Mesothelial cell of epicardium (in vitro differentiated cells): ENCODE measurements around the gene PPP1R3F. TPM values are rescaled to one million over a fixed set of nuclear protein-coding genes. Genes with fewer than 3 reads are reported as not detected.
"Not testable (repeated sequence)": the region's sequence is repeated elsewhere in the genome, so short reads cannot be mapped to it uniquely, and the experiment has no call there.

Source experiments
- DNase-seq, 2 experiments: peaks; one replicate each; pipeline ENCODE4 v3.0.0; 2021; ENCODE audit warnings: low spot score in 2 of 2; ENCODE audit not compliant: unreplicated experiment in 2 of 2
- H3K27ac Mint-ChIP-seq: 2 replicates; pipeline ENCODE4 v1.8.0; 2021; ENCODE audit warnings: mixed read lengths
- H3K27me3 Mint-ChIP-seq: 2 replicates; pipeline ENCODE4 v1.8.0; 2021; ENCODE audit warnings: low read depth, mixed read lengths
- H3K36me3 Mint-ChIP-seq: 2 replicates; pipeline ENCODE4 v1.8.0; 2021; ENCODE audit warnings: mixed read lengths
- H3K4me1 Mint-ChIP-seq: 2 replicates; pipeline ENCODE4 v1.8.0; 2021; ENCODE audit warnings: mixed read lengths
- H3K4me3 Mint-ChIP-seq: 2 replicates; pipeline ENCODE4 v1.8.0; 2021; ENCODE audit warnings: mild to moderate bottlenecking, moderate library complexity, mixed read lengths
- H3K9me3 Mint-ChIP-seq: 2 replicates; pipeline ENCODE4 v1.8.0; 2021; ENCODE audit warnings: mixed read lengths
- CTCF ChIP-seq: fragments of 200-600 bp; sonication (generic); IDR thresholded peaks from one replicate; pipeline ENCODE4 v1.5.0; 2021; ENCODE audit warnings: antibody characterized with exemption; ENCODE audit not compliant: unreplicated experiment
- total RNA-seq: library from RNA; stranded (reverse); gene quantifications from 3 replicates; pipeline ENCODE4 v1.2.1, GENCODE V29; 2021

PPP1R3F gene
- total RNA-seq, 1 donor from 2014 or later, result 8.9 TPM

- DNase-seq, result peak in 1 of 2 experiments; percentile 73
- Mint-ChIP-seq H3K4me3 (no peak overlapping the region), H3K9me3 (peaks cover 11% of the 10 kb centered on the region)
Measured at GRCh38 chrX:49291615-49292337, 22.2 kb downstream of the PPP1R3F start.

GRCh38 chrX:49292400-49293362, 23.1 kb downstream of the PPP1R3F start:
- no peak for TF ChIP-seq CTCF
- Mint-ChIP-seq H3K27me3 (peaks cover 2% of the 10 kb centered on the region), H3K4me1 (peaks cover 3% of the 10 kb centered on the region), H3K27ac (no peak overlapping the region), H3K36me3 (peaks cover 2% of the 10 kb centered on the region), H3K9me3 (peaks cover 14% of the 10 kb centered on the region), H3K4me3 (no peak overlapping the region)
- DNase-seq, result no peak

More at GRCh38 chrX:49291615-49292337, 22.2 kb downstream of the PPP1R3F start:
- Mint-ChIP-seq H3K36me3 (peaks cover 2% of the 10 kb centered on the region), H3K27me3 (peaks cover 2% of the 10 kb centered on the region), H3K27ac (no peak overlapping the region), H3K4me1 (peaks cover 3% of the 10 kb centered on the region)
- peak; percentile 66 for TF ChIP-seq CTCF

GRCh38 chrX:49299293-49299692, 29.7 kb downstream of the PPP1R3F start:
- H3K4me3 Mint-ChIP-seq, H3K27ac Mint-ChIP-seq, H3K27me3 Mint-ChIP-seq, H3K36me3 Mint-ChIP-seq, DNase-seq, H3K4me1 Mint-ChIP-seq: not testable (repeated sequence)
- peaks cover 18% of the 10 kb centered on the region for H3K9me3 Mint-ChIP-seq

- no peak for DNase-seq
- peaks cover under 1% of the 10 kb centered on the region for H3K4me1 Mint-ChIP-seq
- no peaks in the 10 kb centered on the region for H3K27me3 Mint-ChIP-seq
- no peak overlapping the region for H3K27ac Mint-ChIP-seq
- no peaks in the 10 kb centered on the region for H3K36me3 Mint-ChIP-seq
- no peak for TF ChIP-seq CTCF
- no peak overlapping the region for H3K4me3 Mint-ChIP-seq
- peaks cover 18% of the 10 kb centered on the region for H3K9me3 Mint-ChIP-seq
Measured at GRCh38 chrX:49300703-49301102, 31.1 kb downstream of the PPP1R3F start.

- H3K27ac Mint-ChIP-seq, result no peak within 1 kb of the TSS
- DNase-seq, result no peak
- no peaks in the 10 kb centered on the region for H3K27me3 Mint-ChIP-seq
- H3K36me3 Mint-ChIP-seq, result no peaks in the 10 kb centered on the region
- peaks cover 6% of the 10 kb centered on the region for H3K9me3 Mint-ChIP-seq
- no peak within 1 kb of the TSS for H3K4me3 Mint-ChIP-seq
- peaks cover 15% of the 10 kb centered on the region for H3K4me1 Mint-ChIP-seq
- TF ChIP-seq CTCF, result no peak
Measured at GRCh38 chrX:49303346-49303745, 33.8 kb downstream of the PPP1R3F start, which contains the start of gene GAGE10. TSS of gene GAGE10 (plus strand) at chrX:49303646. CDS start at chrX:49304860, 1,214 bp downstream.

- DNase-seq, H3K36me3 Mint-ChIP-seq, H3K27me3 Mint-ChIP-seq, H3K4me3 Mint-ChIP-seq: not testable (repeated sequence)
- peaks cover 40% of the 10 kb centered on the region for H3K4me1 Mint-ChIP-seq
- peak overlapping the region; percentile 99 for H3K27ac Mint-ChIP-seq
- H3K9me3 Mint-ChIP-seq, result peaks cover 15% of the 10 kb centered on the region
Measured at GRCh38 chrX:49307775-49308174, 38.2 kb downstream of the PPP1R3F start.
